Measurements from ENCODE around the gene KLF7.

DNA sequence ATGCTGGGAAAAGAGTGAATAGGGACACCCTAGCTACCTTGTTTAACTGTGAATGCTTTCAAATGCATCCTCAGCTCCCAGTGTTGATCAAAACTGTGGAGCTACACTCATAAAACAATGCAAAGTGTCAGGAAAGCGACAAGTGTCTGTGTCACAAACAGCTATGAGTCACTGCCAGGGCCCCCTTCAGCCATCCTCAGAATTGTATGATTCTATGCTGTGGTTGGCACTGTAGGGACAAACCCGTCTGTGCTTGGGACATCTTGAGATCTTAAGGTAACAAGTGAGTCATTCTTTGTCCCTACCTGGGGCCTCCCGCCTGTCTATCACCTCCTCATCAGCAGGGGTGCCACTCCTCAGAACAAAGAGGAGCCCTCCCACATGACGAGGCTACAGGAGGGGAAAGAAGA is 42.4 kb downstream of the KLF7 start:
- TF ChIP-seq, protein P1, sequence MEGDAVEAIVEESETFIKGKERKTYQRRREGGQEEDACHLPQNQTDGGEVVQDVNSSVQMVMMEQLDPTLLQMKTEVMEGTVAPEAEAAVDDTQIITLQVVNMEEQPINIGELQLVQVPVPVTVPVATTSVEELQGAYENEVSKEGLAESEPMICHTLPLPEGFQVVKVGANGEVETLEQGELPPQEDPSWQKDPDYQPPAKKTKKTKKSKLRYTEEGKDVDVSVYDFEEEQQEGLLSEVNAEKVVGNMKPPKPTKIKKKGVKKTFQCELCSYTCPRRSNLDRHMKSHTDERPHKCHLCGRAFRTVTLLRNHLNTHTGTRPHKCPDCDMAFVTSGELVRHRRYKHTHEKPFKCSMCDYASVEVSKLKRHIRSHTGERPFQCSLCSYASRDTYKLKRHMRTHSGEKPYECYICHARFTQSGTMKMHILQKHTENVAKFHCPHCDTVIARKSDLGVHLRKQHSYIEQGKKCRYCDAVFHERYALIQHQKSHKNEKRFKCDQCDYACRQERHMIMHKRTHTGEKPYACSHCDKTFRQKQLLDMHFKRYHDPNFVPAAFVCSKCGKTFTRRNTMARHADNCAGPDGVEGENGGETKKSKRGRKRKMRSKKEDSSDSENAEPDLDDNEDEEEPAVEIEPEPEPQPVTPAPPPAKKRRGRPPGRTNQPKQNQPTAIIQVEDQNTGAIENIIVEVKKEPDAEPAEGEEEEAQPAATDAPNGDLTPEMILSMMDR (IDR thresholded peaks at IDR 0.05): no peak
- no peak for TF ChIP-seq ZFX (IDR thresholded peaks at IDR 0.05; ENCODE audit: borderline replicate concordance)

Measured in 22Rv1 (cell line).